Measurements from ENCODE around the gene SPATA3.

DNA sequence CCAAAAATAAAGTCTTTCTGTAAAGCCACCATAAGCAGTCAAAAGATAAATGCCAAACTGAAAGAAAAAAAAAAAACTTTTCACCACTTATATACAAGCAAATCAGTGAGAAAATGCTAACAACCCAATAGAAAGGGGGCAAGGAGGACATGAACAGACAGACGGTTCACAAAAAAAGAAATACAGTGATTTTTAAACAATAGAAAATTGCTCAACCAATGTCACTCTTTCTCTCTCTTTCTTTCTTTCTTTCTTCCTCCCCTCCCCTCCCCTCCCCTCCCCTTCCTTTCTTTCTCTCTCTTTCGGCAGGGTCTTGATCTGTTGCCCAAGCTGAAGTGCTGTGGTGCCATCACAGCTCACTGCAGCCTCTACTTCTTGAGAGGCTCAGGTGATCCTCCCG lies 28.8 kb upstream of the SPATA3 start:
- TF ChIP-seq, protein P1, sequence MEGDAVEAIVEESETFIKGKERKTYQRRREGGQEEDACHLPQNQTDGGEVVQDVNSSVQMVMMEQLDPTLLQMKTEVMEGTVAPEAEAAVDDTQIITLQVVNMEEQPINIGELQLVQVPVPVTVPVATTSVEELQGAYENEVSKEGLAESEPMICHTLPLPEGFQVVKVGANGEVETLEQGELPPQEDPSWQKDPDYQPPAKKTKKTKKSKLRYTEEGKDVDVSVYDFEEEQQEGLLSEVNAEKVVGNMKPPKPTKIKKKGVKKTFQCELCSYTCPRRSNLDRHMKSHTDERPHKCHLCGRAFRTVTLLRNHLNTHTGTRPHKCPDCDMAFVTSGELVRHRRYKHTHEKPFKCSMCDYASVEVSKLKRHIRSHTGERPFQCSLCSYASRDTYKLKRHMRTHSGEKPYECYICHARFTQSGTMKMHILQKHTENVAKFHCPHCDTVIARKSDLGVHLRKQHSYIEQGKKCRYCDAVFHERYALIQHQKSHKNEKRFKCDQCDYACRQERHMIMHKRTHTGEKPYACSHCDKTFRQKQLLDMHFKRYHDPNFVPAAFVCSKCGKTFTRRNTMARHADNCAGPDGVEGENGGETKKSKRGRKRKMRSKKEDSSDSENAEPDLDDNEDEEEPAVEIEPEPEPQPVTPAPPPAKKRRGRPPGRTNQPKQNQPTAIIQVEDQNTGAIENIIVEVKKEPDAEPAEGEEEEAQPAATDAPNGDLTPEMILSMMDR (IDR thresholded peaks at IDR 0.05; ENCODE audit: low read depth, low read length, missing input control): no peak
- no peak for TF ChIP-seq FOXA1 (IDR thresholded peaks at IDR 0.05)
- TF ChIP-seq, protein P2, sequence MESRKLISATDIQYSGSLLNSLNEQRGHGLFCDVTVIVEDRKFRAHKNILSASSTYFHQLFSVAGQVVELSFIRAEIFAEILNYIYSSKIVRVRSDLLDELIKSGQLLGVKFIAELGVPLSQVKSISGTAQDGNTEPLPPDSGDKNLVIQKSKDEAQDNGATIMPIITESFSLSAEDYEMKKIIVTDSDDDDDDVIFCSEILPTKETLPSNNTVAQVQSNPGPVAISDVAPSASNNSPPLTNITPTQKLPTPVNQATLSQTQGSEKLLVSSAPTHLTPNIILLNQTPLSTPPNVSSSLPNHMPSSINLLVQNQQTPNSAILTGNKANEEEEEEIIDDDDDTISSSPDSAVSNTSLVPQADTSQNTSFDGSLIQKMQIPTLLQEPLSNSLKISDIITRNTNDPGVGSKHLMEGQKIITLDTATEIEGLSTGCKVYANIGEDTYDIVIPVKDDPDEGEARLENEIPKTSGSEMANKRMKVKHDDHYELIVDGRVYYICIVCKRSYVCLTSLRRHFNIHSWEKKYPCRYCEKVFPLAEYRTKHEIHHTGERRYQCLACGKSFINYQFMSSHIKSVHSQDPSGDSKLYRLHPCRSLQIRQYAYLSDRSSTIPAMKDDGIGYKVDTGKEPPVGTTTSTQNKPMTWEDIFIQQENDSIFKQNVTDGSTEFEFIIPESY (IDR thresholded peaks at IDR 0.05): no peak
- TF ChIP-seq, protein P3, sequence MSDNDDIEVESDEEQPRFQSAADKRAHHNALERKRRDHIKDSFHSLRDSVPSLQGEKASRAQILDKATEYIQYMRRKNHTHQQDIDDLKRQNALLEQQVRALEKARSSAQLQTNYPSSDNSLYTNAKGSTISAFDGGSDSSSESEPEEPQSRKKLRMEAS (IDR thresholded peaks at IDR 0.05): no peak
- no peak for TF ChIP-seq RAD21 (IDR thresholded peaks at IDR 0.05)
- TF ChIP-seq JUND (IDR thresholded peaks at IDR 0.05): no peak
- TF ChIP-seq HNF4A (conservative IDR thresholded peaks at IDR 0.05): no peak
- no peak for TF ChIP-seq GABPA (IDR thresholded peaks at IDR 0.05 in 1 of 2, conservative IDR thresholded peaks at IDR 0.05 in 1 of 2)
- TF ChIP-seq, protein P4, sequence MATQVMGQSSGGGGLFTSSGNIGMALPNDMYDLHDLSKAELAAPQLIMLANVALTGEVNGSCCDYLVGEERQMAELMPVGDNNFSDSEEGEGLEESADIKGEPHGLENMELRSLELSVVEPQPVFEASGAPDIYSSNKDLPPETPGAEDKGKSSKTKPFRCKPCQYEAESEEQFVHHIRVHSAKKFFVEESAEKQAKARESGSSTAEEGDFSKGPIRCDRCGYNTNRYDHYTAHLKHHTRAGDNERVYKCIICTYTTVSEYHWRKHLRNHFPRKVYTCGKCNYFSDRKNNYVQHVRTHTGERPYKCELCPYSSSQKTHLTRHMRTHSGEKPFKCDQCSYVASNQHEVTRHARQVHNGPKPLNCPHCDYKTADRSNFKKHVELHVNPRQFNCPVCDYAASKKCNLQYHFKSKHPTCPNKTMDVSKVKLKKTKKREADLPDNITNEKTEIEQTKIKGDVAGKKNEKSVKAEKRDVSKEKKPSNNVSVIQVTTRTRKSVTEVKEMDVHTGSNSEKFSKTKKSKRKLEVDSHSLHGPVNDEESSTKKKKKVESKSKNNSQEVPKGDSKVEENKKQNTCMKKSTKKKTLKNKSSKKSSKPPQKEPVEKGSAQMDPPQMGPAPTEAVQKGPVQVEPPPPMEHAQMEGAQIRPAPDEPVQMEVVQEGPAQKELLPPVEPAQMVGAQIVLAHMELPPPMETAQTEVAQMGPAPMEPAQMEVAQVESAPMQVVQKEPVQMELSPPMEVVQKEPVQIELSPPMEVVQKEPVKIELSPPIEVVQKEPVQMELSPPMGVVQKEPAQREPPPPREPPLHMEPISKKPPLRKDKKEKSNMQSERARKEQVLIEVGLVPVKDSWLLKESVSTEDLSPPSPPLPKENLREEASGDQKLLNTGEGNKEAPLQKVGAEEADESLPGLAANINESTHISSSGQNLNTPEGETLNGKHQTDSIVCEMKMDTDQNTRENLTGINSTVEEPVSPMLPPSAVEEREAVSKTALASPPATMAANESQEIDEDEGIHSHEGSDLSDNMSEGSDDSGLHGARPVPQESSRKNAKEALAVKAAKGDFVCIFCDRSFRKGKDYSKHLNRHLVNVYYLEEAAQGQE (IDR thresholded peaks at IDR 0.05): no peak
- no peak for TF ChIP-seq EGR1 (IDR thresholded peaks at IDR 0.05; ENCODE audit: low read depth in 2 of 2)

Measured in liver (tissue), 3 donors.